ENCODE data around the gene BFSP1. TPM values are rescaled to one million over a fixed set of nuclear protein-coding genes. Genes with fewer than 3 reads are reported as not detected.

Gene BFSP1
- total RNA-seq, 1 experiment from 2014 or later: 9.4 TPM

DNA sequence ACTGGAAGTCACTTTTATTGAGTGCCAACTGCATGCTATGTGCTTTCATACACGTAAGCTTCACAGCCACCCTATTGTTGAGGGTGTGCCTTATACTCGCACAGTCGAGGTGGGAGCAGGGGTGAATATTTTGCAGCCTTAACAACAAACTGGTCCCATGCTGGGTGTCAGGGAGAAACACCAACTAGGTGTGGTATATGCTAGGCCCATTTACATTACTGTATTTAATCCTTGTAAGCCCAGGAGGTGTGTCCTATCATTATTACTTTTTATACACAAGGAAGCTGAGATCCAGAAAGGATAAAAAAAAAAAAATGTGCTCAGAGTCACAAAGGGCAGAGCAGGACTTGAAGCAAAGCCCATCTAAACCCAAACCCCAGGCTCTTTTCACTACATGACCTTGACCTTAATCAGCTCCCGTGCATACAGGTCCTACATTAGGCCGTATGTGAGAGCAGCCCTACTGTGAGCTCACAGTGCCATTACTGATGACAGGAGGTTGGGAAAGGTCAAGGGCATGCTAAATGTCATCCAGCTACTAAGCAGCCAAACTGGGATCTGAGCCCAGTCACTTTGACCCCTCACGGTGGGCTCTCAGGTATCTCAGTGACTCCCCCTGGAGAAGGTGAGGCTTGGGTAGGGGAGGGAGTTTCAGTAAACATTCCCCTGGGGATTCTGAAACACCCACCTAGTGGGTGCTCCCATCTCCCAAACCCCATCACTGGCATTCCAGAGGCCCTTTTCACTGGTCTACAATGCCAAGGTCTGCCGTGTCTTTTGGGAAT is 61.7 kb downstream of the BFSP1 start:
- no peaks in the 10 kb centered on the region for H3K4me1 ChIP-seq (replicated peaks)
- H3K4me3 ChIP-seq: no peak overlapping the region
- H3K27me3 ChIP-seq (replicated peaks): peaks cover 7% of the 10 kb centered on the region; the same call in 1 of the 2 replicates
- no peak for DNase-seq (ENCODE audit: low read depth in 1 of 2, low spot score in 2 of 2)
- H3K36me3 ChIP-seq: no peaks in the 10 kb centered on the region
- H3K9me3 ChIP-seq (replicated peaks): 0 out of 2 replicates have a peak, but pooled peaks cover 2% of the 10 kb centered on the region
- H3K27ac ChIP-seq: no peak overlapping the region

DNA sequence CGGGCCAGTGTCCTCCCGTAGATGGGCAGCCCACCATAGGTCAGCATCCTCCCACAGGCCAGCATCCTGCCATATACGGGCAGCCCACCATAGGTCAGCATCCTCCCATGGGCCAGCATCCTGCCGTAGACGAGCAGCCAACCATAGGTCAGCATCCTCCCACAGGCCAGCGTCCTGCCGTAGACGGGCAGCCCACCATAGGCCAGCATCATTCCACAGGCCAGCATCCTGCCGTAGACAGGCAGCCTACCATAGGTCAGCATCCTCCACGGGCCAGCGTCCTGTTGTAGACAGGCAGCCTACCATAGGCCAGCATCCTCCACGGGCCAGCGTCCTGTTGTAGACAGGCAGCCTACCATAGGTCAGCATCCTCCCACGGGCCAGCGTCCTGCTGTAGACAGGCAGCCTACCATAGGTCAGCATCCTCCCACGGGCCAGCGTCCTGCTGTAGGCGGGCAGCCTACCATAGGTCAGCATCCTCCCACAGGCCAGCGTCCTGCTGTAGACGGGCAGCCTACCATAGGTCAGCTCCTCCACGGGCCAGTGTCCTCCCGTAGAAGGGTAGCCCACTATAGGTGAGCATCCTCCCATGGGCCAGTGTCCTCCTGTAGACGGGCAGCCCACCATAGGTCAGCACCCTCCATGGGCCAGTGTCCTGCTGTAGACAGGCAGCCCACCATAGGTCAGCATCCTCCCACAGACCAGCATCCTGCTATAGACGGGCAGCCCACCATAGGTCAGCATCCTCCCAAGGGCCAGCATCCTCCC is 62.9 kb downstream of the BFSP1 start:
- Histone ChIP-seq H3K4me1 (replicated peaks) (no peaks in the 10 kb centered on the region), H3K9me3 (replicated peaks) (0 out of 2 replicates have a peak, but pooled peaks cover 2% of the 10 kb centered on the region), H3K27ac (no peak overlapping the region), H3K4me3 (no peak overlapping the region), H3K36me3 (no peaks in the 10 kb centered on the region), H3K27me3 (replicated peaks) (peaks cover 2% of the 10 kb centered on the region; the same call in 1 of the 2 replicates)
- DNase-seq (ENCODE audit: low read depth in 1 of 2, low spot score in 2 of 2): no peak

GRCh38 chr20:17467120-17467655 is 64.0 kb downstream of the BFSP1 start:
- 0 out of 2 replicates have a peak, but pooled peaks cover 2% of the 10 kb centered on the region for H3K9me3 ChIP-seq (replicated peaks)
- H3K36me3 ChIP-seq: no peaks in the 10 kb centered on the region
- no peak overlapping the region for H3K27ac ChIP-seq
- no peak overlapping the region for H3K4me3 ChIP-seq
- peaks cover 2% of the 10 kb centered on the region; the same call in 1 of the 2 replicates for H3K27me3 ChIP-seq (replicated peaks)
- DNase-seq (ENCODE audit: low read depth in 1 of 2, low spot score in 2 of 2): no peak
- no peaks in the 10 kb centered on the region for H3K4me1 ChIP-seq (replicated peaks)

- no peaks in the 10 kb centered on the region for H3K4me1 ChIP-seq (replicated peaks)
- no peaks in the 10 kb centered on the region for H3K36me3 ChIP-seq
- peaks cover 2% of the 10 kb centered on the region; the same call in 1 of the 2 replicates for H3K27me3 ChIP-seq (replicated peaks)
- H3K4me3 ChIP-seq: no peak overlapping the region
- no peak for DNase-seq (ENCODE audit: low read depth in 1 of 2, low spot score in 2 of 2)
- 0 out of 2 replicates have a peak, but pooled peaks cover 2% of the 10 kb centered on the region for H3K9me3 ChIP-seq (replicated peaks)
- no peak overlapping the region for H3K27ac ChIP-seq
Measured at GRCh38 chr20:17466641-17467040, 64.5 kb downstream of the BFSP1 start.

DNA sequence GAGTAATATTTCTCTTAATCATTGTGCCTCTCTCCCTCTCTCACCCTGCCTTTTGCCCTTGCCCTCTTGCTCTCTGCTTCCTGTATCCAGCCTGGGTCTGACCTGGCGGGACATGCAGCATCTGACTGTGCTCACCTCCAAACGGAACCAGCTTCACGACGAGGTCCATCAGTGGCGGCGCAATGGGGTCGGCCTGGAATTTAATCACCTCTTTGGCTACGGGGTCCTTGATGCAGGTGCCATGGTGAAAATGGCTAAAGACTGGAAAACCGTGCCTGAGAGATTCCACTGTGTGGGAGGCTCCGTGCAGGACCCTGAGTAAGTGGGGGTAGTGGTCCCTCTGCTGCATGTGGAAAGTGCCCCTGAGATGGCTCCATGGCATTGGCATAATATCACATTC is 65.9 kb downstream of the BFSP1 start:
- Histone ChIP-seq H3K36me3 (no peaks in the 10 kb centered on the region), H3K27me3 (replicated peaks) (peaks cover 2% of the 10 kb centered on the region; the same call in 1 of the 2 replicates), H3K4me1 (replicated peaks) (no peaks in the 10 kb centered on the region), H3K27ac (no peak overlapping the region), H3K4me3 (no peak overlapping the region), H3K9me3 (replicated peaks) (0 out of 2 replicates have a peak, but pooled peaks cover 2% of the 10 kb centered on the region)
- DNase-seq (ENCODE audit: low read depth in 1 of 2, low spot score in 2 of 2): no peak

- Histone ChIP-seq H3K4me3 (no peak overlapping the region), H3K27ac (no peak overlapping the region), H3K4me1 (replicated peaks) (no peaks in the 10 kb centered on the region), H3K36me3 (no peaks in the 10 kb centered on the region), H3K9me3 (replicated peaks) (no peaks in the 10 kb centered on the region), H3K27me3 (replicated peaks) (peaks cover 2% of the 10 kb centered on the region; the same call in 1 of the 2 replicates)
- DNase-seq (ENCODE audit: low read depth in 1 of 2, low spot score in 2 of 2): no peak
Measured at GRCh38 chr20:17463711-17464110, 67.5 kb downstream of the BFSP1 start.

DNA sequence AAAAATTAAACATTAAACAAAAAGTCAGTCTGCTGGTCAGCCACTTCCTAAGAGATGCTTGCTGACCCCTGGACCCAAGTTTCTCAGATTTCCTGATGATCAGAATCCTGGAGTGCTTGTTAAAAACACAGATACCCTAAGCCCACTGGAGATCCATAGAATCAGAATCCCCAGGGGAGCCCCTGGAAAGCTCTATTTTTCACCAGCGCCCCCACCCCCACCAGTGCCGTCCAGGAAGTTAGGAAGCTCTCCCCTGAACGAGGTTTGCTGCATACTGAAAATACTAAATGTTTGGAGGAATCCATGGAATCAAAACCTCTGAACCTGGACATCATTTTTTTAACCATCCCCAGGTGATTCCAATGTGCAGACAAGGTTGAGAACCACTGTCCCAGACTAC is 69.2 kb downstream of the BFSP1 start:
- no peak overlapping the region for H3K4me3 ChIP-seq
- no peaks in the 10 kb centered on the region for H3K4me1 ChIP-seq (replicated peaks)
- H3K9me3 ChIP-seq (replicated peaks): no peaks in the 10 kb centered on the region
- H3K27ac ChIP-seq: no peak overlapping the region
- no peaks in the 10 kb centered on the region for H3K36me3 ChIP-seq
- DNase-seq (ENCODE audit: low read depth in 1 of 2, low spot score in 2 of 2): peak in 1 of 2 experiments; percentile 8
- H3K27me3 ChIP-seq (replicated peaks): peaks cover 2% of the 10 kb centered on the region; the same call in 1 of the 2 replicates

GRCh38 chr20:17460119-17460518 is 71.1 kb downstream of the BFSP1 start:
- Histone ChIP-seq H3K27ac (no peak overlapping the region), H3K27me3 (replicated peaks) (peaks cover 10% of the 10 kb centered on the region; the same call in 1 of the 2 replicates), H3K9me3 (replicated peaks) (no peaks in the 10 kb centered on the region), H3K4me3 (no peak overlapping the region), H3K36me3 (no peaks in the 10 kb centered on the region), H3K4me1 (replicated peaks) (no peaks in the 10 kb centered on the region)
- DNase-seq (ENCODE audit: low read depth in 1 of 2, low spot score in 2 of 2): peak; percentile 7 to 28

DNA sequence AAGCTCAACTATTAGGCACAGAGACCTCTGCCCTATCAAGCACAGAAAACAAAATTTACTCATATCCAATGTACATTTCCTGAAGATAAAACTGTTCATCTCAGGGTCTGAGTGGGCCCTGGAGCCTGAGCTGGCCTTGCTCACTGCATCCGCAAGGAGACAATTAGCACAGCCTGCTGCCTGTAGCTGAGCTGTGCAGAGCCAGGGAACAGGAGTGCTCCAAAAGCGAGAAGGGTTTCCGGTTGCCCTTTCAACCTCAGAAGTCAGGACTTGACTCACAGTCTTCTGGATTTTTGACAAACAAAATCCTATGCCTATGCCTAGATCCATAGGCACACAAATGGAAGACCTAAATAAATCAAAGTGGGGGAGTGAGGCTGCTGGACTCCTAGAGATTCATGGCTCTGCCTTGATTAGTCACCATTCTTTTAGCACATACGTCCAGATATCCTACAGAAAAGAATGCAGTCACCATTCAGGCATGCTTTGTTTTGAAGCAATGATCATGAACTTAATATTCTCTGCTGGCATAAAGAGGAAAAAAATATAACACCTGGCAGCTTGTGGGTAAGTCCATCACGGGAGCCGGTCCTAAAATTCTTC is 73.5 kb downstream of the BFSP1 start:
- DNase-seq (ENCODE audit: low read depth in 1 of 2, low spot score in 2 of 2): no peak
- Histone ChIP-seq H3K27ac (no peak overlapping the region), H3K9me3 (replicated peaks) (no peaks in the 10 kb centered on the region), H3K27me3 (replicated peaks) (peaks cover 9% of the 10 kb centered on the region), H3K4me1 (replicated peaks) (no peaks in the 10 kb centered on the region), H3K36me3 (no peaks in the 10 kb centered on the region), H3K4me3 (no peak overlapping the region)

- no peak overlapping the region for H3K4me3 ChIP-seq
- no peak overlapping the region for H3K27ac ChIP-seq
- DNase-seq (ENCODE audit: low read depth in 1 of 2, low spot score in 2 of 2): no peak
- no peaks in the 10 kb centered on the region for H3K9me3 ChIP-seq (replicated peaks)
- no peaks in the 10 kb centered on the region for H3K36me3 ChIP-seq
- H3K4me1 ChIP-seq (replicated peaks): no peaks in the 10 kb centered on the region
- peaks cover 8% of the 10 kb centered on the region; the same call in 1 of the 2 replicates for H3K27me3 ChIP-seq (replicated peaks)
Measured at GRCh38 chr20:17457079-17457478, 74.1 kb downstream of the BFSP1 start.

DNA sequence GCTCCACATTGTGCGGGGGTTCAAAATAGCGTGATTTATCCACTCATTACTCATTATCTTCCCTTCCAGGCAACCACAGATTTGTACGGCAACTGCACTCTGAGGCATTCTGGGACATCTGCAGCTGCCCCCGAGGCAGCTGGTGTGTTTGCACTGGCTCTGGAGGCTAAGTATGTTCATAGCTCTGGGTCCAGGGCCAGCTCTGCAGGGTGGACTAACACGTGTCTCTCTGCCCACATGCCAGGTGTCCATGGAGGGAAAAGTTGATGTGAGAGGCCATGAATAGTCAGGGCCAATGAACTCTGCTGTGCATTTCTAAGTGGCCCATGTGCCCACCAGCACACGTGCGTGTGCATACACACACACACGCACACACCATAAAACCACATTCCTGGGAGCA is 74.9 kb downstream of the BFSP1 start:
- no peak overlapping the region for H3K27ac ChIP-seq
- no peaks in the 10 kb centered on the region for H3K9me3 ChIP-seq (replicated peaks)
- no peaks in the 10 kb centered on the region for H3K4me1 ChIP-seq (replicated peaks)
- no peaks in the 10 kb centered on the region for H3K36me3 ChIP-seq
- no peak for DNase-seq (ENCODE audit: low read depth in 1 of 2, low spot score in 2 of 2)
- H3K4me3 ChIP-seq: no peak overlapping the region
- peaks cover 8% of the 10 kb centered on the region; the same call in 1 of the 2 replicates for H3K27me3 ChIP-seq (replicated peaks)

DNA sequence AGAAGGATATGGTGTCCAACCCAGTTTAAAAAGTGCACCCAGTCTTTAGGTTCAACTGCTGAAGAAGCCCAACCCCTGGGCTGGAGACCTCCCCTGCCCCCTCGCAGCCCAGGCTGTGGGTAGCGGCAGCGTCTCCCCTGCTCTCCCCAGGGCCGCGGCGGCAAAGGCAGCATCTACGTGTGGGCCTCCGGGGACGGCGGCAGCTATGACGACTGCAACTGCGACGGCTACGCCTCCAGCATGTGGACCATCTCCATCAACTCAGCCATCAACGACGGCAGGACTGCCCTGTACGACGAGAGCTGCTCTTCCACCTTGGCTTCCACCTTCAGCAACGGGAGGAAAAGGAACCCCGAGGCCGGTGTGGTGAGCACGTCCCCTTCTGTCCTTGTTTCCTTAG is 77.6 kb downstream of the BFSP1 start:
- H3K27me3 ChIP-seq (replicated peaks): peaks cover 8% of the 10 kb centered on the region; the same call in 1 of the 2 replicates
- no peaks in the 10 kb centered on the region for H3K4me1 ChIP-seq (replicated peaks)
- no peak overlapping the region for H3K27ac ChIP-seq
- no peaks in the 10 kb centered on the region for H3K36me3 ChIP-seq
- H3K4me3 ChIP-seq: no peak overlapping the region
- no peaks in the 10 kb centered on the region for H3K9me3 ChIP-seq (replicated peaks)
- no peak for DNase-seq (ENCODE audit: low read depth in 1 of 2, low spot score in 2 of 2)

DNA sequence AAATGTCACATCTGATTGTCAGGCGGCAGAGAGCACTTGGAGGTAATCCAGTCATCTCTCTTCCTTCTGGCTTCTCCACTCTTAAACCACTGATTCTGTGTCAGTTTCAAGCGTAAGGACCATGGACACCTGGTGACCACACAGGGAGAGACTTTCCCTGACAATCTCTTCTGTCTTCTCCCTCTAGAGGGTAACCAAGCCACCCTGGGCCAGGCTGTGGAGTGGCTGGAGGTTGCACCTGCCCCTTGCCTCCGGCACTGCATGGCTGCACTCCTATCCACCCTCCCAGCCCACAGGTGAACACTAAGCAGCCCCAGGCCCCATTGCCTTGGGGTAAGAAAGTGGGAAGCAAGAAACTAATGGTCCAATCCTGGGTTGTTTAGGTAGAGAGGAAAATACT is 78.7 kb downstream of the BFSP1 start:
- no peak for DNase-seq (ENCODE audit: low read depth in 1 of 2, low spot score in 2 of 2)
- Histone ChIP-seq H3K4me3 (no peak overlapping the region), H3K27me3 (replicated peaks) (peaks cover 8% of the 10 kb centered on the region; the same call in 1 of the 2 replicates), H3K27ac (no peak overlapping the region), H3K4me1 (replicated peaks) (no peaks in the 10 kb centered on the region), H3K9me3 (replicated peaks) (no peaks in the 10 kb centered on the region), H3K36me3 (no peaks in the 10 kb centered on the region)

Data from SJSA1 (cell line).